GM23338 (cell line): ENCODE data around the gene ARL6IP5.

Source experiments
- CREB1 ChIP-seq: fragments of 250-450 bp; sonication (Bioruptor Pico); IDR thresholded peaks from 2 replicates; pipeline ENCODE4 v1.5.0; 2020; ENCODE audit warnings: low read depth, mild to moderate bottlenecking, moderate library complexity
- EZH2 ChIP-seq: fragments of 200-600 bp; sonication (generic); IDR thresholded peaks from one replicate; pipeline ENCODE4 v1.8.0; 2017; ENCODE audit warnings: antibody characterized with exemption, mild to moderate bottlenecking, low read depth; ENCODE audit not compliant: unreplicated experiment
- POLR2AphosphoS5 ChIP-seq: IDR thresholded peaks from 2 replicates; pipeline ENCODE4 v1.6.1; 2016; ENCODE audit warnings: antibody characterized with exemption, low read depth
- TF ChIP-seq, protein P1 (sequence below), 2 experiments: fragments of 200-600 bp in 1 of 2; sonication (generic) in 1 of 2; conservative IDR thresholded peaks; 2 replicates each; pipeline versions ENCODE4 v1.5.1 to v1.6.1; 2016 to 2017; ENCODE audit warnings: antibody characterized with exemption in 2 of 2, low read depth in 2 of 2, mild to moderate bottlenecking in 2 of 2, moderate library complexity in 1 of 2
- TF ChIP-seq, protein P2 (sequence below): IDR thresholded peaks from one replicate; pipeline ENCODE4 v1.6.1; 2018; ENCODE audit warnings: antibody characterized with exemption; ENCODE audit not compliant: unreplicated experiment

DNA sequence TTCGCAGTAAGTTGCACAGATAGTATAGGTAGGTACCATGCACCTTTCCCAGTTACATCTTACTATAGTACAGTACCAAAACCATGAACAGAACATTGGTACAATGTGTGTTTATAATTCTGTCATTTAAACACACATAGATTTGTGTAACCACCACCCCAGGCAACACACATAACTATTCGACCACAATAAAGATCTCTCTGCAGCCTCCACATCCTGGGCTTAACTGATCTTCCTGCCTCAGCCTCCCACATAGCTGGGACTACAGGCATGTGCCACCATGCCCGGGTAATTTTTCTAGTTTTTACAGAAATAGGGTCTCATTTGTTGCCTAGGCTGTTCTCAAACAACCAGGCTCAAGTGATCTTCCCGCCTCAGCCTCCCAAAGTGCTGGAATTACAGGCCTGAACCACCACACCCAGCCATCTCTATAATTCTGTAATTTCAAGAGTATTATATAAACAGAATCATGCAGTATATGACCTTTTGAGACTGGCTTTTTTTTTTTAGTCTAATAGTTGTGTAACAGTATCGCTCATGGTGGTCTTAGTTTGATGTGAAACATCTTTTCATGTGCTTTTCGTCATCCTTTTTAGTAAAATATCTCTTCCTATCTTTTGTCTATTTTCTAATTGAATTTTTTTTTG lies 19.3 kb upstream of the ARL6IP5 start:
- TF ChIP-seq, protein P1, sequence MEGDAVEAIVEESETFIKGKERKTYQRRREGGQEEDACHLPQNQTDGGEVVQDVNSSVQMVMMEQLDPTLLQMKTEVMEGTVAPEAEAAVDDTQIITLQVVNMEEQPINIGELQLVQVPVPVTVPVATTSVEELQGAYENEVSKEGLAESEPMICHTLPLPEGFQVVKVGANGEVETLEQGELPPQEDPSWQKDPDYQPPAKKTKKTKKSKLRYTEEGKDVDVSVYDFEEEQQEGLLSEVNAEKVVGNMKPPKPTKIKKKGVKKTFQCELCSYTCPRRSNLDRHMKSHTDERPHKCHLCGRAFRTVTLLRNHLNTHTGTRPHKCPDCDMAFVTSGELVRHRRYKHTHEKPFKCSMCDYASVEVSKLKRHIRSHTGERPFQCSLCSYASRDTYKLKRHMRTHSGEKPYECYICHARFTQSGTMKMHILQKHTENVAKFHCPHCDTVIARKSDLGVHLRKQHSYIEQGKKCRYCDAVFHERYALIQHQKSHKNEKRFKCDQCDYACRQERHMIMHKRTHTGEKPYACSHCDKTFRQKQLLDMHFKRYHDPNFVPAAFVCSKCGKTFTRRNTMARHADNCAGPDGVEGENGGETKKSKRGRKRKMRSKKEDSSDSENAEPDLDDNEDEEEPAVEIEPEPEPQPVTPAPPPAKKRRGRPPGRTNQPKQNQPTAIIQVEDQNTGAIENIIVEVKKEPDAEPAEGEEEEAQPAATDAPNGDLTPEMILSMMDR (conservative IDR thresholded peaks at IDR 0.05; ENCODE audit: low read depth in 2 of 2), result no peak
- TF ChIP-seq, protein P2, sequence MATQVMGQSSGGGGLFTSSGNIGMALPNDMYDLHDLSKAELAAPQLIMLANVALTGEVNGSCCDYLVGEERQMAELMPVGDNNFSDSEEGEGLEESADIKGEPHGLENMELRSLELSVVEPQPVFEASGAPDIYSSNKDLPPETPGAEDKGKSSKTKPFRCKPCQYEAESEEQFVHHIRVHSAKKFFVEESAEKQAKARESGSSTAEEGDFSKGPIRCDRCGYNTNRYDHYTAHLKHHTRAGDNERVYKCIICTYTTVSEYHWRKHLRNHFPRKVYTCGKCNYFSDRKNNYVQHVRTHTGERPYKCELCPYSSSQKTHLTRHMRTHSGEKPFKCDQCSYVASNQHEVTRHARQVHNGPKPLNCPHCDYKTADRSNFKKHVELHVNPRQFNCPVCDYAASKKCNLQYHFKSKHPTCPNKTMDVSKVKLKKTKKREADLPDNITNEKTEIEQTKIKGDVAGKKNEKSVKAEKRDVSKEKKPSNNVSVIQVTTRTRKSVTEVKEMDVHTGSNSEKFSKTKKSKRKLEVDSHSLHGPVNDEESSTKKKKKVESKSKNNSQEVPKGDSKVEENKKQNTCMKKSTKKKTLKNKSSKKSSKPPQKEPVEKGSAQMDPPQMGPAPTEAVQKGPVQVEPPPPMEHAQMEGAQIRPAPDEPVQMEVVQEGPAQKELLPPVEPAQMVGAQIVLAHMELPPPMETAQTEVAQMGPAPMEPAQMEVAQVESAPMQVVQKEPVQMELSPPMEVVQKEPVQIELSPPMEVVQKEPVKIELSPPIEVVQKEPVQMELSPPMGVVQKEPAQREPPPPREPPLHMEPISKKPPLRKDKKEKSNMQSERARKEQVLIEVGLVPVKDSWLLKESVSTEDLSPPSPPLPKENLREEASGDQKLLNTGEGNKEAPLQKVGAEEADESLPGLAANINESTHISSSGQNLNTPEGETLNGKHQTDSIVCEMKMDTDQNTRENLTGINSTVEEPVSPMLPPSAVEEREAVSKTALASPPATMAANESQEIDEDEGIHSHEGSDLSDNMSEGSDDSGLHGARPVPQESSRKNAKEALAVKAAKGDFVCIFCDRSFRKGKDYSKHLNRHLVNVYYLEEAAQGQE, result no peak
- TF ChIP-seq POLR2AphosphoS5 (no peak), CREB1 (CRISPR knock-in tag) (no peak), EZH2 (no peak)
